Measurements from ENCODE around the gene UTP25.

UTP25 gene

DNA sequence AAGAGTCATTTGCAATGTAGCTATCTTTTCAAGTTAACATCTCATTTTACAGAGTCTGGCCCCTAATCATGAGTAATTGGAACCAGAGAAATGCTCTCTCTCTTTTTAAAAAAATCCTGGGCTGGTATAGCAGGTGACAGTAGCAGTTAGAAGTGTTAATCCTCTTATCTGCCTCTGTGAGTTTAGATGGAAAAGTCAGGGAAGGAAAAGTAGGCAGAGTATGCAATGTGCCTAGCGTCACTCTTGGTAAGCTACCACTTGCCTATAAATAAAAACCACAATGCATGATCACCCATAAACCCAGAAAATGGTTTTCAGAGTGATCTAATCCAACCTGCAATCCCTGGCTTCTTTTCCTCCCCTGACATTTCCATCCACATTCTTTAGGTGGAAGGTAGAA, 43.2 kb downstream of the UTP25 start:
- Histone ChIP-seq H3K36me3 (ENCODE audit: control insufficient read depth, insufficient read depth, low read length) (no peaks in the 10 kb centered on the region), H3K27ac (ENCODE audit: low read depth, low read length) (no peak overlapping the region), H3K9ac (ENCODE audit: low read length) (no peak overlapping the region)

GRCh38 chr1:209871430-209871829, 43.7 kb downstream of the UTP25 start:
- Histone ChIP-seq H3K9ac (ENCODE audit: low read length) (no peak overlapping the region), H3K4me3 (ENCODE audit: low read length) (no peak overlapping the region), H3K4me1 (ENCODE audit: control insufficient read depth, insufficient read depth, low read length) (no peaks in the 10 kb centered on the region), H3K27ac (ENCODE audit: low read depth, low read length) (no peak overlapping the region), H3K36me3 (ENCODE audit: control insufficient read depth, insufficient read depth, low read length) (no peaks in the 10 kb centered on the region), H3K27me3 (ENCODE audit: control insufficient read depth, insufficient read depth, low read length) (no peaks in the 10 kb centered on the region)

More for the DNA sequence above, 43.2 kb downstream of the UTP25 start:
- no peaks in the 10 kb centered on the region for H3K4me1 ChIP-seq (ENCODE audit: control insufficient read depth, insufficient read depth, low read length)
- H3K4me3 ChIP-seq (ENCODE audit: low read length), result no peak overlapping the region
- H3K27me3 ChIP-seq (ENCODE audit: control insufficient read depth, insufficient read depth, low read length), result no peaks in the 10 kb centered on the region

- H3K4me3 ChIP-seq (ENCODE audit: low read length), result no peak overlapping the region
- H3K9ac ChIP-seq (ENCODE audit: low read length), result no peak overlapping the region
- no peaks in the 10 kb centered on the region for H3K36me3 ChIP-seq (ENCODE audit: control insufficient read depth, insufficient read depth, low read length)
- no peaks in the 10 kb centered on the region for H3K4me1 ChIP-seq (ENCODE audit: control insufficient read depth, insufficient read depth, low read length)
- H3K27ac ChIP-seq (ENCODE audit: low read depth, low read length), result no peak overlapping the region
- H3K27me3 ChIP-seq (ENCODE audit: control insufficient read depth, insufficient read depth, low read length), result no peaks in the 10 kb centered on the region
Measured at GRCh38 chr1:209873067-209873799, 45.5 kb downstream of the UTP25 start.

DNA sequence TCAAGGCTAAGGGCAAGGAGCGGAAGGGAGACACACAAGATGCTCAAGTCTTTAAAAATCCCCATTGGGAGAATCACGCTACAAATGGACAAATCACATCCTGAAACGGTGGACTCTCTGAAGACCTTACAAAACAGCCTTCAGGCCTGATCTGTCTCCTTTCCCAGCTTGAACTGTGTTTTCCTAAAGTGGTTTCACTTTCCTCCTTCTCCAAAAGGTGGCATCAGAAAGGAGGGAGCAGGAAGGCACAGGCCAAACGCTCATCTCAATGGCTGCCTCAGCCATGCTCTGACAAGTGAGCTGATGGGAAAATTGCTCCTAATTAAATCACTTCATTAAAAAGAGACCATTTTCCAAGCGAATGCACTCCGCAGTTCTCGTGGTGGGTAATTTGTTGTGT, 47.7 kb downstream of the UTP25 start:
- H3K4me3 ChIP-seq (ENCODE audit: low read length), result no peak overlapping the region
- no peaks in the 10 kb centered on the region for H3K27me3 ChIP-seq (ENCODE audit: control insufficient read depth, insufficient read depth, low read length)
- no peaks in the 10 kb centered on the region for H3K4me1 ChIP-seq (ENCODE audit: control insufficient read depth, insufficient read depth, low read length)
- H3K27ac ChIP-seq (ENCODE audit: low read depth, low read length), result no peak overlapping the region
- no peaks in the 10 kb centered on the region for H3K36me3 ChIP-seq (ENCODE audit: control insufficient read depth, insufficient read depth, low read length)
- H3K9ac ChIP-seq (ENCODE audit: low read length), result no peak overlapping the region

- Histone ChIP-seq H3K9ac (ENCODE audit: low read length) (no peak overlapping the region), H3K27ac (ENCODE audit: low read depth, low read length) (no peak overlapping the region), H3K27me3 (ENCODE audit: control insufficient read depth, insufficient read depth, low read length) (no peaks in the 10 kb centered on the region), H3K4me3 (ENCODE audit: low read length) (no peak overlapping the region), H3K36me3 (ENCODE audit: control insufficient read depth, insufficient read depth, low read length) (no peaks in the 10 kb centered on the region), H3K4me1 (ENCODE audit: control insufficient read depth, insufficient read depth, low read length) (no peaks in the 10 kb centered on the region)
Measured at GRCh38 chr1:209876078-209876800, 48.5 kb downstream of the UTP25 start.

DNA sequence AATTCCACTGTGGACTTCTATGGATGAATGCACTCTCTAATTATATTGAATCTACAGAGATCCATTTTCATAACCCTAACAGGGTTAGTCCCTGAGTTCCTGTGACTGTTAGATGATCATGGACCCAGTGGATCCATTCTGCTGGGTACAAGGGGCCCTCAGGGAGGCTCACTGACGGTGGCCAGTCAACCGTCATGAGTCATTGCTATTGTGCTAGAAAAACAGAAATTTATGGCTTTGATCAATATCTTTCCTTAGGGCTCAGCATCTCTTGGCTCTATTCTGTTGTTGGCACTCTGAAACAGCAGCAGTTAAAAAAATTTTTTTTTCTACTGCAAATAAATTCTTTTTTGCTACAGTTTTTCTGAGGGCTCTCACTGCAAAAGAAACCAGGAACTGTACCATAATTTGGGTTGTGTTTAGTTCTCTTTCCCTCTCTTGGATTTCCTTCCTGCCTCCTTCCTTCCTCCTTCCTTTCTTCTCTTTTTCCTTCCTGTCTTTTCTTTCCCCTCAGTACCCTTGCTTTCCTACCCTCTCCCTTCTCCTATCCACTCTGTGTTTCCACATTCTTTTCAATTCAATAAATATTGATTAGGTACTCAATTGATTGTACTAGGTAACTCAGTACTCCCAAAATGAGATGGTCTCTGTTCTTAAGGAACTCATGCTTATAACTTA, 49.5 kb downstream of the UTP25 start:
- Histone ChIP-seq H3K27ac (ENCODE audit: low read depth, low read length) (no peak overlapping the region), H3K27me3 (ENCODE audit: control insufficient read depth, insufficient read depth, low read length) (no peaks in the 10 kb centered on the region)

GRCh38 chr1:209878964-209879363, 51.2 kb downstream of the UTP25 start:
- no peaks in the 10 kb centered on the region for H3K36me3 ChIP-seq (ENCODE audit: control insufficient read depth, insufficient read depth, low read length)
- no peaks in the 10 kb centered on the region for H3K27me3 ChIP-seq (ENCODE audit: control insufficient read depth, insufficient read depth, low read length)
- H3K4me1 ChIP-seq (ENCODE audit: control insufficient read depth, insufficient read depth, low read length), result no peaks in the 10 kb centered on the region
- no peak overlapping the region for H3K4me3 ChIP-seq (ENCODE audit: low read length)
- H3K9ac ChIP-seq (ENCODE audit: low read length), result no peak overlapping the region
- no peak overlapping the region for H3K27ac ChIP-seq (ENCODE audit: low read depth, low read length)

More for the DNA sequence above, 49.5 kb downstream of the UTP25 start:
- Histone ChIP-seq H3K9ac (ENCODE audit: low read length) (no peak overlapping the region), H3K4me3 (ENCODE audit: low read length) (no peak overlapping the region), H3K4me1 (ENCODE audit: control insufficient read depth, insufficient read depth, low read length) (no peaks in the 10 kb centered on the region), H3K36me3 (ENCODE audit: control insufficient read depth, insufficient read depth, low read length) (no peaks in the 10 kb centered on the region)

- Histone ChIP-seq H3K27ac (ENCODE audit: low read depth, low read length) (no peak overlapping the region), H3K27me3 (ENCODE audit: control insufficient read depth, insufficient read depth, low read length) (no peaks in the 10 kb centered on the region), H3K4me1 (ENCODE audit: control insufficient read depth, insufficient read depth, low read length) (no peaks in the 10 kb centered on the region), H3K36me3 (ENCODE audit: control insufficient read depth, insufficient read depth, low read length) (no peaks in the 10 kb centered on the region), H3K9ac (ENCODE audit: low read length) (no peak overlapping the region), H3K4me3 (ENCODE audit: low read length) (no peak overlapping the region)
Measured at GRCh38 chr1:209879539-209879938, 51.8 kb downstream of the UTP25 start.

DNA sequence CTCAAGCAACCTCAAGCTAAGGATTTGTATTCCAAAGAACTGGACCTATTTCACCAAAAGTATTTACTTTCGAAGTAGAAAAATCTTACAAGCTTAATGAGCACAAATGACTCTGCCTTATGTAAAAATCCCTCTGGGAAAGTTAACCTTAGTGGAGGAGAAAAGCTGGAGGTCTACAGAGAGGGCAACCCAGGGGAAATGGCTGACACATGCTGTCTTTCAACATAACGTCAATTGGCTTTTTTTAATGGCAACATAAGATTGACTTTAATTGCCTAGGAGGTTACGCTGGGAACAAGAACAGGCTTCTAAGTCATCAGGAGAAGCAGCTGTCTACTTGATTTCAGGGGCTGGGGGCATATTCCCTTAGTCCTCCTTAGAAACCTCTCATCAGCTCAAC, 52.3 kb downstream of the UTP25 start:
- H3K9ac ChIP-seq (ENCODE audit: low read length), result no peak overlapping the region
- H3K36me3 ChIP-seq (ENCODE audit: control insufficient read depth, insufficient read depth, low read length), result no peaks in the 10 kb centered on the region
- H3K27me3 ChIP-seq (ENCODE audit: control insufficient read depth, insufficient read depth, low read length), result no peaks in the 10 kb centered on the region
- H3K4me3 ChIP-seq (ENCODE audit: low read length), result no peak overlapping the region
- H3K4me1 ChIP-seq (ENCODE audit: control insufficient read depth, insufficient read depth, low read length), result no peaks in the 10 kb centered on the region
- H3K27ac ChIP-seq (ENCODE audit: low read depth, low read length), result no peak overlapping the region

- Histone ChIP-seq H3K36me3 (ENCODE audit: control insufficient read depth, insufficient read depth, low read length) (no peaks in the 10 kb centered on the region), H3K9ac (ENCODE audit: low read length) (no peak overlapping the region), H3K27me3 (ENCODE audit: control insufficient read depth, insufficient read depth, low read length) (no peaks in the 10 kb centered on the region), H3K27ac (ENCODE audit: low read depth, low read length) (no peak overlapping the region), H3K4me1 (ENCODE audit: control insufficient read depth, insufficient read depth, low read length) (no peaks in the 10 kb centered on the region), H3K4me3 (ENCODE audit: low read length) (no peak overlapping the region)
Measured at GRCh38 chr1:209881619-209882018, 53.8 kb downstream of the UTP25 start.

DNA sequence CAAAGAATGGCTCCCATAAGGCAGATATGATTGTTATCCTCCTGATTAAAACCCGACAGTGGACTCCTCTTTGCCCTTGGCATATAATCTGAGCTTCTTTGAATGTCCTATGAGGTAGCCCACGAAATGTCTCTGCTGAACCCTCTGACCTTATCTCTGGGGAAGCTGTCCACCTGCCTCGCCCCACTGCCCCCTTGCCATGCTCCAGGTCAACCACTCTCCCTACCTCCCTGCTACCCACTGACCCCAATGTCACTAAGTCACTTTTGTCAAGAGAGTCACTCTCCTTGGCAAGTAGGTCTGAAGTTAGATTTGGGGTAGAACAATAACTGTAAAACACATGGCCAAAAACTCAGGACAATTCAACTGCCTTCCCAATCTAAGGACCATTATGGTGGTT, 54.5 kb downstream of the UTP25 start:
- no peak overlapping the region for H3K9ac ChIP-seq (ENCODE audit: low read length)
- no peak overlapping the region for H3K27ac ChIP-seq (ENCODE audit: low read depth, low read length)
- no peak overlapping the region for H3K4me3 ChIP-seq (ENCODE audit: low read length)
- peaks cover 2% of the 10 kb centered on the region for H3K27me3 ChIP-seq (ENCODE audit: control insufficient read depth, insufficient read depth, low read length)
- H3K4me1 ChIP-seq (ENCODE audit: control insufficient read depth, insufficient read depth, low read length), result no peaks in the 10 kb centered on the region
- H3K36me3 ChIP-seq (ENCODE audit: control insufficient read depth, insufficient read depth, low read length), result no peaks in the 10 kb centered on the region

- no peak overlapping the region for H3K9ac ChIP-seq (ENCODE audit: low read length)
- H3K27ac ChIP-seq (ENCODE audit: low read depth, low read length), result no peak overlapping the region
- H3K4me1 ChIP-seq (ENCODE audit: control insufficient read depth, insufficient read depth, low read length), result no peaks in the 10 kb centered on the region
- no peak overlapping the region for H3K4me3 ChIP-seq (ENCODE audit: low read length)
- H3K36me3 ChIP-seq (ENCODE audit: control insufficient read depth, insufficient read depth, low read length), result no peaks in the 10 kb centered on the region
- H3K27me3 ChIP-seq (ENCODE audit: control insufficient read depth, insufficient read depth, low read length), result peaks cover 2% of the 10 kb centered on the region
Measured at GRCh38 chr1:209882942-209883340, 55.2 kb downstream of the UTP25 start.
